WTC11 (cell line): ENCODE results near the gene GPAT3. TPM values are rescaled to one million over a fixed set of nuclear protein-coding genes. Genes with fewer than 3 reads are reported as not detected.
A peak's percentile ranks its signal among the peaks of the same experiment; 100 is the strongest.
"Not testable (repeated sequence)": the region's sequence is repeated elsewhere in the genome, so short reads cannot be mapped to it uniquely, and the experiment has no call there.

Experiments used
- ATAC-seq: fragments of 200-7000 bp; cut with Tn5 transposase; 2 replicates; pipeline ENCODE4 v1.10.0; 2021; ENCODE audit warnings: mild to moderate bottlenecking, moderate library complexity
- CTCF ChIA-PET: fragments of 300-600 bp; sonication (Branson Sonifier 250); formaldehyde crosslinking; loops from one replicate; lab custom pipeline; 2021; ENCODE audit warnings: antibody characterized with exemption; lab: Charles Lee
- POLR2A ChIA-PET: fragments of 350-600 bp; sonication (Branson Sonifier 250); formaldehyde crosslinking; loops from one replicate; lab custom pipeline; 2021; ENCODE audit warnings: antibody characterized with exemption; lab: Charles Lee
- DNase-seq: peaks from one replicate; pipeline ENCODE4 v3.0.0; 2021; ENCODE audit warnings: low spot score
- H3K27ac Mint-ChIP-seq: 2 replicates; pipeline ENCODE4 v1.8.0; 2021; ENCODE audit warnings: mixed read lengths
- H3K27me3 Mint-ChIP-seq: 2 replicates; pipeline ENCODE4 v1.8.0; 2021; ENCODE audit warnings: low read depth, mild to moderate bottlenecking, moderate library complexity, mixed read lengths
- H3K36me3 Mint-ChIP-seq: 2 replicates; pipeline ENCODE4 v1.8.0; 2021; ENCODE audit warnings: mixed read lengths
- H3K4me1 Mint-ChIP-seq: 2 replicates; pipeline ENCODE4 v1.8.0; 2022; ENCODE audit warnings: mixed read lengths
- H3K4me3 Mint-ChIP-seq: 2 replicates; pipeline ENCODE4 v1.8.0; 2021; ENCODE audit warnings: mild to moderate bottlenecking, moderate library complexity, mixed read lengths
- H3K9me3 Mint-ChIP-seq: 2 replicates; pipeline ENCODE4 v1.8.0; 2021; ENCODE audit warnings: mixed read lengths
- ELF4 ChIP-seq: sonication (generic); formaldehyde crosslinking; IDR thresholded peaks from 2 replicates; pipeline ENCODE4 v1.8.1; 2022; ENCODE audit warnings: low read depth, mild to moderate bottlenecking, moderate library complexity, missing genetic modification reagents
- FOXK1 ChIP-seq: sonication (generic); formaldehyde crosslinking; IDR thresholded peaks from 2 replicates; pipeline ENCODE4 v1.8.0; 2022; ENCODE audit warnings: mild to moderate bottlenecking, moderate library complexity, missing genetic modification reagents
- GABPB1 ChIP-seq: sonication (generic); formaldehyde crosslinking; IDR thresholded peaks from 2 replicates; pipeline ENCODE4 v1.8.1; 2023; ENCODE audit warnings: mild to moderate bottlenecking, missing genetic modification reagents
- NR1H2 ChIP-seq: sonication (generic); formaldehyde crosslinking; IDR thresholded peaks from 2 replicates; pipeline ENCODE4 v1.9.0; 2021; ENCODE audit warnings: mild to moderate bottlenecking, moderate library complexity, missing genetic modification reagents
- NR3C1 ChIP-seq: sonication (generic); formaldehyde crosslinking; conservative IDR thresholded peaks from 2 replicates; pipeline ENCODE4 v1.8.1; 2023; ENCODE audit warnings: low read depth, mild to moderate bottlenecking, missing genetic modification reagents
- SOX15 ChIP-seq: fragments of 250-450 bp; sonication (Bioruptor Pico); IDR thresholded peaks from 2 replicates; pipeline ENCODE4 v1.9.0; 2021; ENCODE audit warnings: mild to moderate bottlenecking
- ZBTB43 ChIP-seq: sonication (generic); formaldehyde crosslinking; IDR thresholded peaks from 2 replicates; pipeline ENCODE4 v1.8.1; 2023; ENCODE audit warnings: mild to moderate bottlenecking, missing genetic modification reagents
- ZNF138 ChIP-seq: sonication (generic); formaldehyde crosslinking; conservative IDR thresholded peaks from 2 replicates; pipeline ENCODE4 v1.8.1; 2022; ENCODE audit warnings: mild to moderate bottlenecking, moderate library complexity, missing genetic modification reagents
- total RNA-seq: library from RNA; stranded (reverse); gene quantifications from 3 replicates; pipeline ENCODE4 v1.2.3, GENCODE V29; 2021
- TF ChIP-seq, protein P1 (sequence below): sonication (generic); formaldehyde crosslinking; IDR thresholded peaks from 2 replicates; pipeline ENCODE4 v1.8.1; 2022; ENCODE audit warnings: low read depth, missing genetic modification reagents, borderline replicate concordance
- TF ChIP-seq, protein P2 (sequence below): fragments of 200-600 bp; IDR thresholded peaks from 2 replicates; pipeline ENCODE4 v1.8.0; 2022; ENCODE audit warnings: antibody characterized with exemption

The GPAT3 gene
- total RNA-seq, 1 experiment from 2014 or later, result 1.3 TPM

GRCh38 chr4:83535520-83536361 is at the start of gene GPAT3 (continued):
- TF ChIP-seq ZNF138 (no peak), FOXK1 (CRISPR knock-in tag) (no peak), NR1H2 (CRISPR knock-in tag) (no peak), SOX15 (CRISPR knock-in tag) (no peak)

DNA sequence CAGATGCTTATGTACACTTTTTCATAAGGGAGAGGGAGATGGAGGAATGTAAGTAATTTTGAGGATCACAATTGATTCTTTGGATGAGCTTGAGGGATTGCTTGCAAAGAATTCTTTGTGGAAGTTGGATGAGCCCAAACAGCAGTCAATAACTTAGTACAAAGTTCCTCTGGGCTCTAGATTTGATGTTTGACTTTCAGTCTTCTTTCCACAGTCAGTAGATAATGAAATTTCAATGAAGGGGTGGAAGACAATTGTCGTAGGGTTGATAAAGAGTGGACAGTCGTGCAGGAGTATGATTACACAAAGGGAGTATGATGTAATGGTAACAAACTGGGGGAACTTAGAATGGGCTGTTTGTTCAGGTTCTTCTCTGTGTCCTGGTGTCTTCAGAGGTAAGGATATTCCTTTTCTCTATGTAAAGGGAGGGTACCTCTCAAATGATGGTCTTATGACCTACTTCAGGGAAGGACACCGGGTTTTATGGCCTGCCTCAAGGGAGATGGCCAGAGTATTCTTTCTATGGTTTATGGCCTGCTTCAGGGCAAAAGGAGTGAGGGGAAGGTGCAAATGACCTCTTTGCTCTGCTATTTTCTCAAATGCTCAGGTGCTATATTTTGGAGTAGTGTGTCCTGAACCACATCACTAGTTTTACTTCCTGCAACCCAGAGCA is 49.3 kb upstream of the GPAT3 start:
- H3K27ac Mint-ChIP-seq, result no peak overlapping the region
- no peak for DNase-seq
- no peaks in the 10 kb centered on the region for H3K9me3 Mint-ChIP-seq
- TF ChIP-seq GABPB1 (0 out of 2 replicates have a peak, but pooled peaks have one; percentile 36), ELF4 (CRISPR knock-in tag) (no peak)
- TF ChIP-seq, all 79 proteins: peak for 1
- ChIA-PET POLR2A (no interaction called here), CTCF (no interaction called here)
- peaks cover 4% of the 10 kb centered on the region; the same call in 1 of the 2 replicates for H3K36me3 Mint-ChIP-seq
- H3K4me1 Mint-ChIP-seq, result peaks cover 11% of the 10 kb centered on the region
- no peak for ATAC-seq
- H3K4me3 Mint-ChIP-seq, result no peak overlapping the region
- peaks cover 9% of the 10 kb centered on the region for H3K27me3 Mint-ChIP-seq

DNA sequence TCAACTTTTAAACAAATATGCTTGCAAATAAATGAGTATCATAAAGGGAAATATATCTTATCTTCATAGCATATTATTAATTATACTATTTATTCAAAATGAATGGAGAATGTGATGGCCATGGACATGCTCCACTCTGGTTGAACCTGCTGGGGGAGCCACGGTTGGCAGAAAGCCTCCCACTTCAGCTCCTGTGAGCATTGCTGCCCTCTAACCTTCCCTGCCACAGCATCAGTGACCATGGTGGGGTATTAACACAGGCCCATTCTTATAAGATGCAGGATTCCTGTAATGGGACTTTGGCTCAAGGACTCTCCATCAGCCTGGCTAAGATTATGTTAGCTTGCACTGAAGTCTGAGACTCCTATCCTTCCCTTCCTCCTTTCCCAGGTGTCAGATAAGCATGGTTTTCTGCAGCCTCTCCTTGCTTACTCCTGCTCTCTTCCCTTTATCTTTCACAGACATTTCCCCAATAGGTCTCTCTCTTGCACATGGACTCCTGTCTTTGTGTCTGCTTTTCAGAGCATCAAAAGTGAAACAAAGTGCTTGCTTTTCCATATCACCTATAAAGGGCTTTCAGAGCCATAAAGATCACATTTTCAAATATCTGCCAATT is 46.1 kb upstream of the GPAT3 start:
- Mint-ChIP-seq H3K27me3 (no peaks in the 10 kb centered on the region; the same call in 1 of the 2 replicates), H3K9me3 (no peaks in the 10 kb centered on the region), H3K27ac (no peak overlapping the region), H3K36me3 (no peaks in the 10 kb centered on the region), H3K4me1 (peaks cover 4% of the 10 kb centered on the region; the same call in 1 of the 2 replicates), H3K4me3 (no peak overlapping the region)
- ChIA-PET CTCF (interaction anchor here (1.0 to 1.8 kb wide), 4 partner anchors 19 to 503 kb away, joined by 3 to 7 read pairs (median 3); partner anchors contain the start of gene COQ2), POLR2A (no interaction called here)
- ATAC-seq (no peak), DNase-seq (peak; percentile 17)
- TF ChIP-seq, protein P1, sequence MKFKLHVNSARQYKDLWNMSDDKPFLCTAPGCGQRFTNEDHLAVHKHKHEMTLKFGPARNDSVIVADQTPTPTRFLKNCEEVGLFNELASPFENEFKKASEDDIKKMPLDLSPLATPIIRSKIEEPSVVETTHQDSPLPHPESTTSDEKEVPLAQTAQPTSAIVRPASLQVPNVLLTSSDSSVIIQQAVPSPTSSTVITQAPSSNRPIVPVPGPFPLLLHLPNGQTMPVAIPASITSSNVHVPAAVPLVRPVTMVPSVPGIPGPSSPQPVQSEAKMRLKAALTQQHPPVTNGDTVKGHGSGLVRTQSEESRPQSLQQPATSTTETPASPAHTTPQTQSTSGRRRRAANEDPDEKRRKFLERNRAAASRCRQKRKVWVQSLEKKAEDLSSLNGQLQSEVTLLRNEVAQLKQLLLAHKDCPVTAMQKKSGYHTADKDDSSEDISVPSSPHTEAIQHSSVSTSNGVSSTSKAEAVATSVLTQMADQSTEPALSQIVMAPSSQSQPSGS (CRISPR knock-in tag), result no peak
- no peak for TF ChIP-seq ZBTB43 (CRISPR knock-in tag)
- TF ChIP-seq, all 79 proteins: peak for 0

- Mint-ChIP-seq H3K36me3 (no peaks in the 10 kb centered on the region), H3K27me3 (no peaks in the 10 kb centered on the region; the same call in 1 of the 2 replicates), H3K4me3 (no peak overlapping the region), H3K9me3 (no peaks in the 10 kb centered on the region), H3K27ac (no peak overlapping the region), H3K4me1 (no peaks in the 10 kb centered on the region)
- peak; percentile 62 for ATAC-seq
- no peak for TF ChIP-seq NR3C1 (CRISPR knock-in tag)
- TF ChIP-seq, protein P2, sequence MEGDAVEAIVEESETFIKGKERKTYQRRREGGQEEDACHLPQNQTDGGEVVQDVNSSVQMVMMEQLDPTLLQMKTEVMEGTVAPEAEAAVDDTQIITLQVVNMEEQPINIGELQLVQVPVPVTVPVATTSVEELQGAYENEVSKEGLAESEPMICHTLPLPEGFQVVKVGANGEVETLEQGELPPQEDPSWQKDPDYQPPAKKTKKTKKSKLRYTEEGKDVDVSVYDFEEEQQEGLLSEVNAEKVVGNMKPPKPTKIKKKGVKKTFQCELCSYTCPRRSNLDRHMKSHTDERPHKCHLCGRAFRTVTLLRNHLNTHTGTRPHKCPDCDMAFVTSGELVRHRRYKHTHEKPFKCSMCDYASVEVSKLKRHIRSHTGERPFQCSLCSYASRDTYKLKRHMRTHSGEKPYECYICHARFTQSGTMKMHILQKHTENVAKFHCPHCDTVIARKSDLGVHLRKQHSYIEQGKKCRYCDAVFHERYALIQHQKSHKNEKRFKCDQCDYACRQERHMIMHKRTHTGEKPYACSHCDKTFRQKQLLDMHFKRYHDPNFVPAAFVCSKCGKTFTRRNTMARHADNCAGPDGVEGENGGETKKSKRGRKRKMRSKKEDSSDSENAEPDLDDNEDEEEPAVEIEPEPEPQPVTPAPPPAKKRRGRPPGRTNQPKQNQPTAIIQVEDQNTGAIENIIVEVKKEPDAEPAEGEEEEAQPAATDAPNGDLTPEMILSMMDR, result peak; percentile 77
- no peak for DNase-seq
- POLR2A ChIA-PET, result no interaction called here
- CTCF ChIA-PET, result interaction anchor here (1.0 to 1.8 kb wide), 4 partner anchors 18 to 502 kb away, joined by 3 to 7 read pairs (median 3); partner anchors contain the start of gene COQ2
These were observed 44.9 kb upstream of the GPAT3 start for GRCh38 chr4:83490876-83491450.

- H3K27ac Mint-ChIP-seq, DNase-seq, H3K4me1 Mint-ChIP-seq, H3K9me3 Mint-ChIP-seq, POLR2A ChIA-PET, CTCF ChIA-PET, ATAC-seq, H3K27me3 Mint-ChIP-seq, H3K36me3 Mint-ChIP-seq, H3K4me3 Mint-ChIP-seq: not testable (repeated sequence)
These were observed 39.6 kb upstream of the GPAT3 start for GRCh38 chr4:83496085-83496917.
